ENCODE data around the gene SUPT4H1.

SUPT4H1 gene

DNA sequence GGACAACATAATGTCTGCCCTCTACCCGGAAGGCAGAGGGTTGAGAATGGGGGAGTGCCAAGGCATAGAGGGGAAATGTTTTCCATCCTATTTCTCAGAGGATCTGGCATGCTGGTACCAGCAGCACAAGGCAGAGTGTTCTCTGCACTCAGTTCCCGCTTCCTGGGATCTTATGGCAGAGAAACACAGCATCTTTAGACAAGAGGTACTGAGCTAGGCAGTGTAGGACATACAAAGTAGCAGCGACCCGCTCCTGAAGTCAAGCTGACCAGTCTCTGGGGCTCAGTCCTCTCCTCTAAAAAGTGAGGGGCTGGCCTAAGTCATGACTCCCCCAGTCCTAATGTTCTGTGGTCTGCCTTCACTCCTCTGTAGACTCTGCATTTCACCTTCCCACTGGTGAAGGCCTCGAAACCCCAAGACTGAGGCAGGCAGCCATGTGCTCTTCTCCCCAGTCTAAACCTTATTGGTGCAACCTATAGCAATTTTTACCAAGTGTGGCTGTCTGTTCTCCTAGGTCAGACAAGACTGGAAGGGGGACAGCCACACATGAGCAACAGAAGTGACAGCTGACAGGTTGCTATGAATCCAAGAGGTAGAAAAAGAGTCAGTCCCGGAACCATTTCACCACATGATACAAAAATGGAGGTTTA is 12.1 kb downstream of the SUPT4H1 start:
- DNase-seq (ENCODE audit: low spot score), result peak; percentile 35

DNA sequence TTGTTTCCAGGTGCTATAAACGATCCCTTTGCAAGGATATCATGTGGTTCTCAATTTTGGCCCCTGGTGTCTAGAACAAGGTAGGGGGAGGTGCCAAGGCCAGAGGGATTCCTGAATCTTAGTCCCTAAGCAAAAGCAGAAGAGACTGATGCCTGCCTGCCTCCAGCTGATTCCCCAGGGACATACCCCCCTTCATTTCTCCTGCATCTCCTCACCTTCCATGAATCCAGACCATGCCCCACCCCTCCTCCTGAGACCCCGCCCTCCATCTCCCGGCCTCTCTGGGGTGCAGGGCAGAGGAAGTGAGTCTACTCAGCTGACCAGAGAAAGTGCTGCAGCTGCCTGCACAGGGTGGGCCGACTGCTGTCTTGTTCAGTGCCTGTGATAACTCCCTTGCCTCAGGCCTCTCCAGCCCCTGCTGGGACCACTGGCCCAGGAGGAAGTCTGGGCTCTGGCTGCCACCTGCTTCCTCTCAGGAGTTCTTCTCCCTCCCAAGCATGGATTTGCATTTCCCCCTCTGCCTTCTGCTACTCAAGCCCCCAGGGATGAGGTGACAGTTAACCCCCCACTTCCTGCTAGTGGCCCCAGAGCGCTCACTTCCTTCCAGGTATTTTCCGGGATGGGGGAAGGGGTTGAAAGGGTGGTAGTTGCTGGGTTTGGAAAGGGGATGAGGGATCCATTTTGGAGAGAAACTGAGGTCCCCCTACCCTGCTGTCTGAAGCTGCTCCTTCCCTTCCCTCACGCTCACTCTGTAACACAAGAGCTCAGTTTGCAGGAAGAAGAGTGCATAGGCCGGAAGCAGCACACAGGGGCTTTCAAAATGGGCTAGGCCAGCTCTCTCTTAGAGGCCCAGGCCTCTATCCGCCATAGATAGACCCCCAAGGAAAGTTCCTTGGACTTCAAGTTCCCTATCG is 12.9 kb downstream of the SUPT4H1 start:
- peak; percentile 87 for DNase-seq (ENCODE audit: low spot score)

DNA sequence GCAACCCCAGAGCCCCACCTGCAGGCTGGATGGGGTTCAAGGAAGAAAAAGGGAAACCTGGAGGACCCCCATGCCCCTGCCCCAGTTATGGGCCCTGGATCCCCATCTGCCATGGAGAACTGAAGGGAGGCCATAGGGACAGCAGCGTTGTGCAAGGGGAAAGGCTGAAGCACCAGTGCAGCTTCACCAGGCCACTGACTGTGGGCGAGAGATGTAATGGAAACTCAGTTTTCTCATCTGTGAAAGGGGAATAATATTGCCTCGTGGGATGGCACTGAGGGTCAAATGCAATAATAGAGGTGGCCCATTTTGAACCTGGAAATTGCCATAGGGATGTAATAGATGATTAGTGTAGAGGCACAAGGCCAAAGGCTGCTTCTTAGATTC is 13.6 kb downstream of the SUPT4H1 start:
- DNase-seq (ENCODE audit: low spot score), result peak; percentile 78

DNA sequence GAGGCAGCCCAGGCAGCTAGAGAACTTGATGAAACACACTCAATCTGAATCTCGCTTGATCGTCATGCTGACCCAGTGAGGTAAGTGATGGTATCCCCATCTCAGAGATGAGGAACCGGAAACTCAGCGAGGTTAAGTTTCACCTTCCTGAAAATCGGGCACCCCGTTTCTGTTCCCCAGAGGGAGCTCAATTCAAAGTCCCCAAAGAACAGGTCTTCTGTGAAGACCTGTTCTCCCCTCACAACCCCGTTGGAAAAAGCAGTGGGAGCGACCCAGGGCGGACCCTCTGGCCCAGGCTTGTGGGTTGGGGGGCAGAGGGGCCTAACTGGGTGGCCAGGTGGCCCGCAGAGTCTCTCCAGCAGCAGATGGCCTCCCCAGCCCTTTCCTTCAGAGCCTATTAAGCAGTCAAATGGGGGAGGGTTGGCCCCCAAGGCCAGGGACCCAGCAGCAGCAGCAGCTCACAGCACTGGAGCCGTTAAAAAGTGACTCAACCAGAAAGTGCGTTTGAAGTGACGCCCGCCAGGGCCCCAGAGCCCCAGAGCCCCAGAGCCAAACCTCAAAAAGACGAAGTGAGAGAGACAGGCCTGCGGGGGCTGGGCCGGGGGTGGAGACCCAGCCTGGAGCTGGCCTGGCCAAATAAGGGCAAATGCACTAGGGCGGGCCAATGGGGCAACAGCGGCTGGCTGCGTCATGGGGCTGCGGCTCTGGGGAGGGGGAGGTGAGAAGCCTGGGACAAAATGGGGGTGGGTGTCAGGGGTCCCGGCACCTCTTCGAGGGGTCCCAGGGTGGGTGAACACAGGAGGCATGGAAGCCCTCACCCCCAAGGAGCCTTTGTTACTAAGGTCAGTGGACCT is 14.2 kb downstream of the SUPT4H1 start:
- DNase-seq (ENCODE audit: low spot score), result peak; percentile 97

DNA sequence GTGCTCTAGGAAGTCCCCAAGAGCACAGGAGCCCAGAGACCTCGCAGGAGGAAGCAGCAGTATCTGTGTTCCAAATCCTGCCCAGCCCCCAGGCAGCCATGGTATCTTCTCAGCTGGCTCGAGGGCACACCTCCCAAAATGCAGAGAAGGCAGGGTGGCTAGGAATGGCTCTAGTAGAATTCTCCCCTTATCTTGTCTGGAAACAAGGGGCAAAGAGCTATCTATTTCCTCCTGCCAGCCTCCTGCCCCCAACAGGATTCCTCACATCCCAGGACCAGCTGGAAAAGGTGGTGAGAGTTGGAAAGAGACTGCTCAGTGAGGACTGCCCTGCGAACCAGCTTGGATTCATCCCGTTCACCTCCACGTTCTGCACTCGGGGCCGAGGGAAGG is 14.8 kb downstream of the SUPT4H1 start:
- DNase-seq (ENCODE audit: low spot score), result peak; percentile 73

DNA sequence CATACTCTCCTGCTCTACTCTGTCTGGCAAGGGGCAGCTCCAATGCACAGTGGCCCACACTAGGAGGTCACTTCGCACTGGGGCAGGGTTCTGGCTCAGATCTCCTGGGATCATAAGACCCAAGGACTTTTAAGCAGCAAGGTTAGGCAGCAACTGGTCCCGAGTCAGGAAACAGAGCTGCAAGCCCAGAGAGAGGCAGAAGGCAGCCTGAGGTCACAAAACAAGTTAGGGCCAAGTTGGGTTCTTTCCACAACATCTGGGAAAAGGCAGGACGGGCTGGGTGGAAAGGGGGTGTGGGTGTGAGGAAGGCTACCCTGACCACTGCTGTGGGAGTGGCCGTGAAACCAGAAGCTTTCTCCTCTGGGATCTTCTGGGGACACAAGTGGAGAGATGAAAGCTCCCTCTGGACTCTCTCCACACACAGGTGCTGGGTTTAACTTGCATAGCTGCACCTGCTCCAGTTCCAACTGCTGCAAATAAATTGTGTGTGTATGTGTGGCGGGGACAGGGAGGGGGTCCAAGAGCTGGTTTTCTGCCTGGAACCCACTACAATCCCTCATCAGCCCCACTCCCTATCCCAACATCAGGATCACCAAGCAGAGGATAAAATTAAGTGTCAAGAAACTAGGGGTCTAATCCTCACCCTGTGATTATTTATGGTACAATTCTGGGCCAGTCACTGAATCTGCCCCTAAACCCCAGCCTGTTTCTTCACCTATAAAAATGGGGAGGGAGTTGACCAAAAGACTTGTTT is 15.4 kb downstream of the SUPT4H1 start:
- peak; percentile 68 for DNase-seq (ENCODE audit: low spot score)

DNA sequence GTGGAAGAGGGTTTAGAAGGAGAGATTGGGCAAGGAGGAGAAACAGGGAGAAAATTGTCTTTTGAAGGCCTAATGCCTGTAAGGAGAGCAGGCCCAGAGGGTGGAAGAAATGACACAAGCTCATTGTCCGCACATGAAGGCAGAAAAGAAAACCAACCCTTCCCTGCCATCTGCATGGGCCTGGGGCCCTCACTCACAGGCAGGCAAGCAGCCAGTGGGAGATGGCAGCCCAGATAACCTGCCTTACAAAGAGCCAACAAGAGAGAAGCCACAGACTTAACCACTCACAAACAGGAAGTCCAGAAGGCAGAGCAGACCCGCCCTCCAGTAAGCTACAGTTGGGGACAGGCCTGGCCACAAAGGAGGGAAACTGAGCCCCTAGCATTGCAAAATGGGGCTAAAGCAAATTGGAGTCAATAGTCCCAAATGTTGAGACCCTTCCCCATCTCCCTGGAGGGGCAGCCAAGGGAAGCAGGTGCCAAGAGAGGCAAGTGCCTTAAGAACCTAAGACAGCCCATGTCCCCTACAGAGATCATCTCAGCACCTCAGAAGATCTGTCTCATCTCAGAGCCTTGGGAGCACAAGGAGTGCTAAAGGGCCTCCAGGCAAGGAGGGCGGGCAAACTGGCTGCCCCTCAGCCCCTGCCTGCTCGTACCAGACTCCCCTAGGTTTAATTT is 16.1 kb downstream of the SUPT4H1 start:
- DNase-seq (ENCODE audit: low spot score), result peak; percentile 92

DNA sequence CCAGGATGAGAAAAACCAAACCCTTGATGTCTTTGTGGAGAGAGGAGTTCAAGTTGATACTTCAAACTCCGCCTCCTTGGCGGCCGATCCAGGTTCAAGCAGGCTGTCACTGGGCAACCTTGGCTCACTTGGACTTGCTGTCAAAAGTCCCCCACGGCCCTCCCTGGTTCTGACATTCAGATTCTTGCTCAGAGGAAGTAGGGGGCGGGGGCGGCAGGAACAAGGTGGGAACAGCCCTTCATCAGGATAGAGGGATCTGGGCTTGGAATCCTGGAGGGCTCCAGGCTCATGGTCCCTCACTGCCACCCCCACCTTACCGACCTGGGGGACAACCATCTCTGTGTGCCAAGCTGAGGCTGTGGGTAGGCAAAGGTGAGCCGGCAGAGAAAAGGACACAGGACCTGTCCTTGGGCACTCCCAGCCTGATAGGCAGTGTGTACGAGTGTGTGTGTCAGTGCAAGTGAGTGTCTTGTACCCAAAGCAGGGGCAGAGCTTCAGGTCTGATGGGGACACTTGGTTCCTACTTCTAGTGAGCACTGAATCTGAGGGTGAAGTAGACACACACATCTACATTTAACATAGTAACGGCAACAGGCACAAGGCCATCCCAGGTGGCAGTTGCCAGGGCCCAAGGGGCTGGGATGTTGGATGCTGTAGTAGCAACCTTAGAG is 16.8 kb downstream of the SUPT4H1 start:
- no peak for DNase-seq (ENCODE audit: low spot score)

DNA sequence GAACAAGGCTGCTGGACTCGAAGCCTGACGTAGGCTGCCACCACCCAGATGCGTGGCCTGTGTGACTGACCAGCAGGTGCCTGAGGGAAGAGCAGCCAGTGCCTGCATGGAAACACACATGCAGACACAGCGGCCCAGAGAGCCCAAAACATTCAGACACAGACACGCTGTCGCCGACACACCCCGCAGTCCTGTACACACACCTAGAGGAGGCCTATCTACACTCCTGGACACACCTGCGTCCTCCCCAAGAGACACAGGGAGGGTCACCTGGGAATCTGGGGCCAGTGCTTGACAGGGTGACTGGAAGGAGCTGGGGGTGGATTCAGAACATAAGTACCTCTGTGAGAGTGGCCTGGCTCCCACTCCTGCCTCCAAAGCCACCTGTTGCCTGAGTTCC is 17.3 kb downstream of the SUPT4H1 start:
- peak; percentile 53 for DNase-seq (ENCODE audit: low spot score)

DNA sequence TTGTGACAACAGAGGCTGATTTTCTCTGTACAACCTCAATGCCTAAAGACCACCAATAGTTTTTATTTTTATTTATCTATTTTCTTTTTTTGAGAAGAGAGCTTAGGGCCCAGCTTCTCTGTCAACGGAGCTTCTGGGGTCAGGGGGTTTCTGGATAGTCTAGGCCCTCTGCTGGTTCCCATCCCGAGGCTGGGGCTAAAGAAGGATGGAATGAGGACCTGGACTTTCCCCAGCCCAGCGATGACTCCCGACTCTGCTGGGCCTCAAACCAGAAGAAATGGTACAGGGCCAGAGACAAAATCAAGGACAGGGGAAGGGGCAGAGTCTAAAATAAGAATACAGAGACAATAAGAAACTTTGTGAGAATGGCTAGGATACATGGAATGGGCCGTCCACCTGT is 17.7 kb downstream of the SUPT4H1 start:
- no peak for DNase-seq (ENCODE audit: low spot score)

DNA sequence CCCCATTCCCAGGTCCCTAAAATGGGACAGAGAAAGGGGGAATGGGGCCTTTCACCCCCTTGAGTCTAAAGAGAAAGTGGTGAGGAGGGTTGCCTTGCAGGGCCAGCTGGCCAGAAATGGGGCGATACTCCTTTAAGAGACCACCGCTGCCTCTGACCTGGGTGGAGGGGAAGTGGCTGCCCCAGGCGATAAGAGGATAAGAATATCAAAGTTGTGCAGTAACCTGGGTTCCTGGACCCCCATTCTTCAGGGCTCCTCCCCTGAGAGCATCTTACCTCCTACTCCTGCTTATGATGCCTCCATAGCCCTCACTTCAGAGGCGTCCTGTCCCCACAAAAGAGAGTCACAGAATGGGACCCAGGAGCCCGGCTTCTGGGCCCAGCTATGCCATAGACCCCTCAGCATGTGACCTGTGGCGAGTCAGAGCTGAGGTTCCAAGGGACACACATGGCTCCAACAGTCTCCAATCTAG is 18.2 kb downstream of the SUPT4H1 start:
- DNase-seq (ENCODE audit: low spot score), result peak; percentile 67

DNA sequence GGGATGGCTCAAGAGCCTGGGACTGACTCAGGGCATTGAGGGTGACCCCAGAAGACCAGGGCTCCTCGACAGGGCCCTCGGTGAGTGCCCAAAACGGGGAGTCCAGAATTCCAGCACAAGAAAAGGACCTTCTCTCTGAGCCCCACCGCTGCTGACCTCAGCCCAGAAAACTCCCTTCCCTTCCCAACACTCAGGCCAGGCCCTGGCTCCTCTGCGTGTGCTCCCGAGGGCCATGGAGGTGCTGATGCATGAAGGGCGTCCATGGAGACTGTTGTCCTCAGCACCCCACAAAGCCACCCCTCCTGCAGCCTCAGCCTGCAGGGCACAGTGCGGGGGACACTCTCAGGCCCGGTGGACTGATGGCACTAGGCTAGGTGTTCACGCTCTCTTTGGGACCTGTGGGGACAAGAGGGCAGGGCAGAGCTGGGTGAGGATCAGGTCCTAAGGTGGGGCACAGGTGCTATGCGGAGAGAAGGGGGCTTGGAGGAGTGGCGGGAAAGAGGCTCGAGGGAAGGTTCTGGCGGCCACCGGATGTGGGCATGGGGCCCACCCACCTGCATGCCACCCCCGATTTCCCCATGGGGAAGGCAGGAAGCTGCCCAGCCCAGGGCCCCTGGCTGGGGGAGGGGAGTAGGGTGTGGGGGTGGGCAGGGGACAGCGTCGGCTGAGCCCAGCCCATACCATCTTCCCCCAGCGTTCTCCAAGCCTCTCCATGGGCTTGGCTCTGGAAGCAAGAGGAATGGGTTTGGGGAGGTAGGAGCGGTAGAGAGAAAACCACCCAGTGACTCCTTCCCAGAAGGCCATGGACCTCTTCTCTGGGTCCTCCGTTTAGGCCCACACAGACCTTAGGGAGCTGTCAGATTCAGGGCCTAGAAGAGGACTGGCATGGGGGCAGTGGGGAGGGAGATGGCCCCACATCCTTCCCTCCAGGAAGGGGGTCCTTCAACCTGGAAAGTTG is 18.9 kb downstream of the SUPT4H1 start:
- peak; percentile 67 for DNase-seq (ENCODE audit: low spot score)

DNA sequence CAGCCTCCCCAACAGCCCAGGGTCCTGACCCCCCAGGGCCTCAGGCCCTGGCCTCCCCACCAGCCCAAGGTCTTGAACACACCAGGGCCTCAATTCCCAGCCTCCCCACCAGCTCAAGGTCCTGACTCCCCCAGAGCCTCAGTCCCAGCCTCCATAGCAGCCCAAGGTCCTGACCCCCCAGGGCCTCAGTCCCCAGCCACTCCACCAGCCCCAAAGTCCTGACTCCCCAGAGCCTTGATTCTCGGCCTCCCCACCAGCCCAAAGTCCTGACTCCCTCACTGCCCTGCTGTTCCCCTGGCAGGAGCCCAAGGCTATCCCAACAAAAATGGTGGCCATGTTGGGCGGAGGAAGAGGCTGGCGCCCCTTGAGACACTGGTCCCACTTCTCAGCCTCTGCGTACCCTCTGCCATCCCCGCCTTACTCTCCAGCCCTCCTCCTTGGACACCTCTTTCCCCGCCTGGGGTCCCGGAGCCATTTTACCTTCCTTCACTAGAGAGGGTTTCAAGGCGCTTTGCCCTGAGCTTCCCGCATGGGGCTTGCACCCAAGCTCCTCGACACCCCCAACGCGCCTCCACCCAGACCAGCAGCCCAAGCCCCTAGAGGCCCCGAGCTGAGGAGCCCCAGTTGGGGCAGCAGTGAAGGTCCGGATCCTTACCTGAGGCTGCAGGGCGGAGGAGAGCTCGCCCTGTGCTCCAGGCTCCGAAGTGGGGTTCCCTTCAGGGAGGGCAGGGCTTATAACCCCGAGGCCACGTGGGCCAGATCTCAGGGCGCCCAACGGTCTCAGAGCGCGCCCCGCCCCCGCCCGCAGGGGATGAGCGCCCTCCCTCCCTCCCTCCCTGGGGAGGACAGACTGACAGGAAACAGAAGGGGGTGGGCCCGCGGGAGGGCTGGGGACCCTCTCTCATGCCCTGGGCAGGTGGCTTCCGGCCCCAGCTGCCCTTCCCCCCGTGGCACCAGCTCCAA is 19.9 kb downstream of the SUPT4H1 start:
- peak; percentile 94 for DNase-seq (ENCODE audit: low spot score)

DNA sequence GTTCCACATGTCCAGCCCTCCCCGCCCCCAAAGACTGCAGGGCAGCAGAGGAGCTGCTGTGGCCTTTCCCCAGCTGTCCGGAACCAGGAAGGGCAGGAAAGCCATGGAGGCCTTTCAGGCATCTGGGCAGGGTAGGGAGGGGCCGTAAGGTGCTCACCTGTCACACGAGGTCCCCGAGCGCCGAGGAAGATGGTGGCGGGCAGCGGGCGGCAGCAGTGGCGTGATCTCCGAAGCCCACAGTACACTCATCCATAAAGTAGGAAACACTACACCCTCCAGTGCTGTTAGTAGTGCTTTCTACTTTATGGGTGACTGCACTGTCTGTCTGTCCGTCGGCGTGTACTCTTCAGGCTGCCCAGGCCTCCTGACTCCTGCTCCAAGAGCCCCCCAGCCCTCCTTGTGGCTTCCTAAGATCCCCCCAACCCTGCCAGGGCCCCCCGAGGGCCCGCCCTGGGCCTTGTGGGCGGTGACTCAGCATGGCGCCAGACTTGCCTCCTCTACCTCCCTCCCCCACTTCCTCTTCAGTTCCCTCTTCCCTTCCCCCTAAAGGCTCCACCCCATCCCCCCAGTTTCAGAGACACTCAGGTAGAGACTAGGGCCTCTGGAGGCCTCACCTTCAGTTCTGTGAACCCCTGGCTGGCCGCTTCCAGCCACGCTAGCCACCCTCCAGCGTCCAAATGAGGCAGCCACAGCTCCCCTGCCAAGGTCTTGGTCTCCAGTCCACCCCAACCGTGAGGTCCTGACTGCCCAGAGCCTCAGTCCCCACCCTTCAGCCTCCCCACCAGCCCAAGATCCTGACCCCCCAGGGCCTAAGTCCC is 20.8 kb downstream of the SUPT4H1 start:
- DNase-seq (ENCODE audit: low spot score), result peak; percentile 66

DNA sequence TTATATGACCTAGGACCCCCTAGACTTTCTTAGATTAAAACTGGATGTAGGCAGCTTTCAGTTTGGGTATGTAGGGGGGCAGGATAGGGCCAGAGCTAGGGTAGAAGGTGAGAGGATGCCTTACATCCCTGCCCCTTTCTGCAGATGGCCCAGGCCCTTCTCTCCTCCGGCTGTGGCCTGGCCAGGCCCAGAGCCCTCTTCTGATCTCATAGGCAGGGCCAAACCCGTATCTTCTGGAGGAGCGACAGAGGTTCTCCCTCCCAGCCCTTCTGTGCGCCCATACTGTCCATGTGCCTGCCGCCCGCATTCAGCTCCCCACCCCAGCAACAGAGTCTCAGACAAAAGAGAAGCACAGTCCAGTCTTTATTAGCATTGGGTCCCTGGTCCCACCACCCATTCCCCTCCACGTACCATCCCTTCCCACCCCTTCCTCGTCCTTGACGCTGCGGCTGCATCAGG is 21.4 kb downstream of the SUPT4H1 start:
- DNase-seq (ENCODE audit: low spot score), result no peak

DNA sequence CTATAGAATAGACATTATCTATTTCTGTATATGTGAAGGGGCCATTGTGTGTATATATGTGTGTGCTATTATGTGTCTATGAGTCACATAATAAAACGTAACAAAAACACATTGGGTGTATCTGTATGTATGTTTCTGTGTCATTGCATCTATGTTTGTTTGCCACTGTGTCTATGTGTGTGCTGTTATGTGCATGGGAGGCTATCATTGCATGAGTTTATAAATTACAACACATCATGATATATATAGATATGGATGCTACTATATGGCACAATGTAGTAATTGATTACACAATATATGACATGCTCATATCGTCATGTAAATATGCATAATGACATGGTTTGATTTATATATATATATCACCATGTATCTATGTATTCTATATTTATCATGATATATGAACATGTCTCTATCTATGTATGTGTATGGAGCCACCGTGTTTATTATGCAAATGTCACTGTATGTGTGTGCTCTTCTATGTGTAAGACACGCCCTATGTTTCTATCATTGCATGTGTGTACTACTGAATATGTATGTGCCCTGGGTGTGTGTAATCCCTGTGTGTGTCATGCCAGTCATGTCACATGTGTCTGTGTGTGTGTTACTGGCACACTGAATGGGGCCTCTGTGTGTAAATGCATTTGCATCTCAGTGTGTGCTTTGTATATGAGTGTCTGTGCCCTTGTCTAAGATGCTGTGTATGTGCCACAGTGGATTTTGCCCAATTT is 22.0 kb downstream of the SUPT4H1 start:
- peak; percentile 93 for DNase-seq (ENCODE audit: low spot score)
